Body of pancreas (tissue), 4 donors: Measurements from ENCODE around the gene STXBP4. TPM values are rescaled to one million over a fixed set of nuclear protein-coding genes. Genes with fewer than 3 reads are reported as not detected.

ENCODE experiments used
- ATAC-seq: fragments of 150-250 bp; one replicate; pipeline ENCODE4 v1.9.1; 2016
- DNase-seq, 4 donors: peaks; one replicate each; pipeline ENCODE4 v3.0.0-alpha.2; 2019
- H3K27ac ChIP-seq, 4 donors: fragments of 200-600 bp; sonication (generic); 1 replicate in 3 of 4; 2 replicates in 1 of 4; pipeline versions ENCODE4 v1.5.1 to v1.6.1; 2016 to 2019; ENCODE audit warnings: mild to moderate bottlenecking in 1 of 4, mixed read lengths in 1 of 4, moderate library complexity in 1 of 4
- H3K27me3 ChIP-seq, 2 donors: fragments of 200-600 bp; sonication (generic); one replicate each; pipeline ENCODE4 v1.6.0; 2016; ENCODE audit warnings: mild to moderate bottlenecking in 1 of 2
- H3K36me3 ChIP-seq, 2 donors: fragments of 200-600 bp; sonication (generic); replicated peaks in 1 of 2; 2 replicates each; pipeline ENCODE4 v1.5.1; 2016; ENCODE audit warnings: low read depth in 2 of 2; ENCODE audit not compliant: insufficient read depth in 1 of 2
- H3K4me1 ChIP-seq: fragments of 200-600 bp; sonication (generic); one replicate; pipeline ENCODE4 v1.6.0; 2016
- H3K4me3 ChIP-seq, 2 donors: fragments of 200-600 bp; sonication (generic); 1 replicate in 1 of 2; 2 replicates in 1 of 2; pipeline ENCODE4 v1.5.1; 2016 to 2019
- H3K9me3 ChIP-seq, 3 donors: fragments of 200-600 bp; sonication (generic); 1 replicate in 2 of 3; 2 replicates in 1 of 3; pipeline ENCODE4 v1.5.1; 2016
- POLR2A ChIP-seq, 3 donors: fragments of 450-650 bp; IDR thresholded peaks; one replicate each; pipeline ENCODE4 v1.6.1; 2016; ENCODE audit warnings: antibody characterized with exemption in 3 of 3, mild to moderate bottlenecking in 2 of 3
- WGBS, 2 donors: methylation state at CpG; one replicate each; pipeline ENCODE4 v1.1.5; 2017; 5-methylcytosine and 5-hydroxymethylcytosine counted together
- intact Hi-C: fragments of 100-400 bp; cut with DNase I; formaldehyde crosslinking; loops from one replicate; pipeline ENCODE4 v1.15.1; 2023
- total RNA-seq, 2 donors: library from RNA; depleted of rRNA; stranded (reverse); fragments of >200 nt; gene quantifications; one replicate each; pipeline ENCODE4 v1.1.0, GENCODE V29; 2016
- TF ChIP-seq, protein P1 (sequence below), 7 experiments: fragments of 450-650 bp in 4 of 7; fragments of 200-600 bp in 3 of 7; sonication (generic) in 3 of 7; IDR thresholded peaks; one replicate each; pipeline ENCODE4 v1.5.1; 2016 to 2019; ENCODE audit warnings: antibody characterized with exemption in 7 of 7

Gene STXBP4
- total RNA-seq, 2 donors from 2014 or later = 3.6 to 9.3 TPM

DNA sequence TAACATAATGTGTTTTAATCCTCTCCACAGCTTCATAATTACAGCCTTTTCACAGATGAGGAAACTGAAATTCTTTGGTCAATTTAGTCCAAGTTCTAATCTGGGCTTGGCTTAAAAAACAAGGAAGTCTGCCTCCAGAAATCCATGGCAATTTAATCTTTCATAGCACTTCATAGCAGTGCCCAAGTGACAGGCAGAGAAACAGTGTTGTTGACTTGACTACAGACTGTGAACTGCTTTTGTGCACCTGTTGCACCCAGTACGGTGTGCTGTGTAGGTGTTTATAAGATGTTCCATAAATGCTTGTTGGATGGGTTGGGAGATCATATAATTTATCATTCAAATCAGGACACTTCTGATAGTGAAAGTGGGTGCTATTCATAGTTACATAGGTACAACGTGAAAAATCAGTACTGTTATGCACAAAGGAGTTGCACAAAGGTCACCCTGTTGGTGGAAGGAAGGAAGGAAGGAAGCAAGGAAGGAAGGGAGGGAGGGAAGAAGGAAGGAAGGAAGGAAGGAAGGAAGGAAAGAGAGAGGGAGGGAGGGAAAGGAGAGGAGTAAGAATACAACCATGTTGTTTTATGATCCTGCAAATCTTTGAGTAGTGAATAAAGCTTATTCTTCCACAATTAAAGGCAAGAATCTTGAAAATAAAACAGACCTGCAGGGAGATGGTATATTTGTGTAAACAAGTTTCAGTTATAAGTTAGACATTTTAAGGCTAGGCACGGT, 239.7 kb downstream of the STXBP4 start:
- H3K9me3 ChIP-seq = no peaks in the 10 kb centered on the region
- no peak overlapping the region for H3K27ac ChIP-seq
- TF ChIP-seq, protein P1, sequence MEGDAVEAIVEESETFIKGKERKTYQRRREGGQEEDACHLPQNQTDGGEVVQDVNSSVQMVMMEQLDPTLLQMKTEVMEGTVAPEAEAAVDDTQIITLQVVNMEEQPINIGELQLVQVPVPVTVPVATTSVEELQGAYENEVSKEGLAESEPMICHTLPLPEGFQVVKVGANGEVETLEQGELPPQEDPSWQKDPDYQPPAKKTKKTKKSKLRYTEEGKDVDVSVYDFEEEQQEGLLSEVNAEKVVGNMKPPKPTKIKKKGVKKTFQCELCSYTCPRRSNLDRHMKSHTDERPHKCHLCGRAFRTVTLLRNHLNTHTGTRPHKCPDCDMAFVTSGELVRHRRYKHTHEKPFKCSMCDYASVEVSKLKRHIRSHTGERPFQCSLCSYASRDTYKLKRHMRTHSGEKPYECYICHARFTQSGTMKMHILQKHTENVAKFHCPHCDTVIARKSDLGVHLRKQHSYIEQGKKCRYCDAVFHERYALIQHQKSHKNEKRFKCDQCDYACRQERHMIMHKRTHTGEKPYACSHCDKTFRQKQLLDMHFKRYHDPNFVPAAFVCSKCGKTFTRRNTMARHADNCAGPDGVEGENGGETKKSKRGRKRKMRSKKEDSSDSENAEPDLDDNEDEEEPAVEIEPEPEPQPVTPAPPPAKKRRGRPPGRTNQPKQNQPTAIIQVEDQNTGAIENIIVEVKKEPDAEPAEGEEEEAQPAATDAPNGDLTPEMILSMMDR (IDR thresholded peaks at IDR 0.05) = no peak
- no peak for TF ChIP-seq POLR2A (IDR thresholded peaks at IDR 0.05)
- H3K36me3 ChIP-seq = no peaks in the 10 kb centered on the region
- DNase-seq = no peak
- intact Hi-C loops = no loop called here
- no peaks in the 10 kb centered on the region for H3K4me1 ChIP-seq
- no peak overlapping the region for H3K4me3 ChIP-seq
- H3K27me3 ChIP-seq = no peaks in the 10 kb centered on the region
- ATAC-seq = no peak
- WGBS, 2 donors = 37 to 45% methylated on average over 3 of the region's 3 CpGs

DNA sequence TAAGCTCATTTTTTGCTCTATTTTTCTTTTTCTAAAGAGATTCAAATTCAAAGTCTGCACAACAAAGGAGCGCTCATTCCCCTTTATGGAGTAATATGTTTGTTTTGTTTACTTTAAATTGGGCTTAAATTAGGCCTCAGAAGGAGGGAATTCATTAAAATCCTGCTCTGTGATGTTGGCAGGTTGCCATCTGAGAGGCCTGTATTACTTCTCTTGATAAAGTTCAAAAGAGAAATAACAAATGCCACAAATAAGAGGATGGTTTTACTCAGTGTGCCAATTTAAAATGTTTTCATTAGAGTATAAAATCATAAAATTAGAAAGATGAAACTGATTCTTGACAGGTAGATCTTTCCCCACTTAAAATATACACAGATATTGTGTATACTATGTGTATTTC, 241.7 kb downstream of the STXBP4 start:
- Histone ChIP-seq H3K4me1 (no peaks in the 10 kb centered on the region), H3K36me3 (no peaks in the 10 kb centered on the region), H3K9me3 (no peaks in the 10 kb centered on the region), H3K27me3 (no peaks in the 10 kb centered on the region), H3K27ac (no peak overlapping the region), H3K4me3 (no peak overlapping the region)
- ATAC-seq (no peak), DNase-seq (no peak)
- intact Hi-C loops = no loop called here
- TF ChIP-seq POLR2A (IDR thresholded peaks at IDR 0.05) = no peak
- TF ChIP-seq, protein P1 (IDR thresholded peaks at IDR 0.05) = no peak
- 92 to 94% methylated on average over 1 of the region's 1 CpG for WGBS, 2 donors

GRCh38 chr17:55212880-55213279, 244.3 kb downstream of the STXBP4 start:
- 91 to 94% methylated on average over 5 of the region's 5 CpGs for WGBS, 2 donors
- no peak overlapping the region for H3K4me3 ChIP-seq
- intact Hi-C loops = no loop called here
- no peaks in the 10 kb centered on the region for H3K4me1 ChIP-seq
- H3K27ac ChIP-seq = no peak overlapping the region
- no peak for TF ChIP-seq POLR2A (IDR thresholded peaks at IDR 0.05)
- TF ChIP-seq, protein P1 (IDR thresholded peaks at IDR 0.05) = no peak
- no peaks in the 10 kb centered on the region for H3K27me3 ChIP-seq
- DNase-seq (no peak), ATAC-seq (no peak)
- H3K9me3 ChIP-seq = no peaks in the 10 kb centered on the region
- H3K36me3 ChIP-seq = no peaks in the 10 kb centered on the region

DNA sequence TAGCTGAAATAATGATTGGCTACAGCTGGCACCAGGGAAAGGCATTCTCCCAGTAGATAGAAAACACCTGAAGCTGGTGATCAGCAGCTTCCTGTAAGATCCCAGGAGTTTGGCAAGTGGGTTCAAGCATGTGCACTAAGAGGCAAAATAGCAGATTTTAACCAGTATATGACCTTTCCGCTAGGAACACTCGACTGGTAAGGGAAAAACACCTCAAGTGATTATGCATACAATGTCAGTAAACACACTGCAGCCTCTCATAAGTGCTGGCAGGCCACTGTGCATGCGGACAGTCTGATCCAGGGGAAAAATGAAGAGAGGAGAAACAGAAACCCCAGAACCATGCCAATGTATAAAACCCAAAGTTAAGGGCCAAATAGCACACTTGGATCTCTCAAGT, 247.1 kb downstream of the STXBP4 start:
- TF ChIP-seq, protein P1 (IDR thresholded peaks at IDR 0.05) = no peak
- TF ChIP-seq POLR2A (IDR thresholded peaks at IDR 0.05) = no peak
- DNase-seq (no peak), ATAC-seq (no peak)
- WGBS, 2 donors = 95% methylated on average over 3 of the region's 3 CpGs
- intact Hi-C loops = no loop called here
- Histone ChIP-seq H3K4me1 (no peaks in the 10 kb centered on the region), H3K4me3 (no peak overlapping the region), H3K27ac (no peak overlapping the region), H3K36me3 (no peaks in the 10 kb centered on the region), H3K9me3 (no peaks in the 10 kb centered on the region), H3K27me3 (no peaks in the 10 kb centered on the region)

GRCh38 chr17:55216888-55217287, 248.3 kb downstream of the STXBP4 start:
- Histone ChIP-seq H3K9me3 (no peaks in the 10 kb centered on the region), H3K27ac (no peak overlapping the region), H3K36me3 (no peaks in the 10 kb centered on the region), H3K4me3 (no peak overlapping the region), H3K27me3 (no peaks in the 10 kb centered on the region), H3K4me1 (no peaks in the 10 kb centered on the region)
- 75 to 91% methylated on average over 3 of the region's 3 CpGs for WGBS, 2 donors
- ATAC-seq (no peak), DNase-seq (no peak)
- intact Hi-C loops = no loop called here
- TF ChIP-seq POLR2A (IDR thresholded peaks at IDR 0.05) = no peak
- TF ChIP-seq, protein P1 (IDR thresholded peaks at IDR 0.05) = no peak
